Measurements from ENCODE around the gene PARVG. TPM values are rescaled to one million over a fixed set of nuclear protein-coding genes. Genes with fewer than 3 reads are reported as not detected.

The PARVG gene
- total RNA-seq, 2 donors from 2014 or later: 55.5 to 85.1 TPM

DNA sequence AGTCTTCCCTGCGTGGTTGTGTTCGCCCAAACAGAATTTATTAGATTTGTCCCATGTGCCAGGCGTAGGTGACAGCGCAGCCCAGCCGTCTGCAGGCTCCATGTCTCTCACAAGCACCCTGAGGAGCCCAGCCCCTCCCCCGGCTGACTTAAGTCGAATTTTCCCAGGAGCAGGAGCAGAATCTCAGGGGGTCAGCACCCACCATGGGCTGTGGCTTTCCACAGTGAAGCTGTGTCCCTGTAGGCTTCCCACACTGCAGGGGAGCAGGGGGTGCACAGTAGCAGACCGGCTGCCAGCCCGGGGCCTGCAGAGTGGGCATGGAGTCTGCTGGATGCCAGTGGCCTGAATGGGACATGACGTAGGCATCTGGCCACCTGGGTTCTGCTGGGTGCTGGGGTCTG lies 16.0 kb downstream of the PARVG start:
- no peak for DNase-seq (ENCODE audit: low spot score in 2 of 2)
- H3K36me3 Mint-ChIP-seq: peaks cover 14 to 20% of the 10 kb centered on the region in 2 donors
- H3K9me3 Mint-ChIP-seq: no peaks in the 10 kb centered on the region

DNA sequence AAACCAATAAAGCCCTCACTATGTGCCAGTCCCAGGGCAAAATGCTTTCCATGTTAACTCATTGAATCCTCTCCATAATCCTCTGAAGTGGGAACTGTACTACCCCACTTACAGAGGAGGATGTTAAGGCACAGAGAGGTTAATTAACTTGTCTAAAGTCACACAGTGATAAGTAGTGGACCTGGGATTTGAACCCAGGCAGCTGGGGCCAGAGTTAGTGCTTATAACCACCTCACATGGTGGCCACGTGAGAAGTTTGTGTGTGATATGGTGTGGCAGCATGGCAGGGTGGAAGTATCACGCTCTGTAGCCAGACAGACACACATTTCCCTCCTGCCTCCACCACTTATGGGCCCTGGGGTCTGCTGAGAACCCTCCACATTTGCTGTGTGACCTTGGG lies 16.5 kb downstream of the PARVG start:
- Mint-ChIP-seq H3K36me3 (peaks cover 14 to 18% of the 10 kb centered on the region in 2 donors), H3K9me3 (no peaks in the 10 kb centered on the region), H3K27ac (no peak overlapping the region)
- ATAC-seq (no peak), DNase-seq (ENCODE audit: low spot score in 2 of 2) (no peak)

More for the DNA sequence above, 16.0 kb downstream of the PARVG start:
- no peak for ATAC-seq
- no peak overlapping the region for H3K27ac Mint-ChIP-seq

DNA sequence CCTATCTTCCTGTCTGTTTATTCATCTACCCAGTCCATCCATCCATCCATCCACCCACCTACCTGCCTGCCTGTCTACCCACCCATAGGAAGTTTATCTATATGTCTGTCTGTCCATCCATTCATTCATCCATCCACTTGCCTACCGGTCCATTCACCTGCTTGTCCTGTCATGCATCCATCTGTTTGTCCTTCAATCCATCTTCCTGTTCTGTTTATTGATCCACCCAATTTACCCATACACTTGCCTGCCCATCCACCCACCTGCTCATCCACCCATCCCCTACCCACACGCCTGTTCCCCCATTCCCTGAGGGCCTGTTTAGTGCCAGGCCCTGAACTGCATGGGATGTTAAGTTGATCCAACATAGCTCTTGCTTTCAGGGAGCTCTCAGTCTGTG lies 18.4 kb downstream of the PARVG start:
- Mint-ChIP-seq H3K9me3 (no peaks in the 10 kb centered on the region), H3K27ac (peak overlapping the region in 1 of 2 donors; percentile 34), H3K36me3 (peaks cover 3 to 5% of the 10 kb centered on the region in 2 donors)
- DNase-seq (ENCODE audit: low spot score in 2 of 2) (no peak), ATAC-seq (no peak)

DNA sequence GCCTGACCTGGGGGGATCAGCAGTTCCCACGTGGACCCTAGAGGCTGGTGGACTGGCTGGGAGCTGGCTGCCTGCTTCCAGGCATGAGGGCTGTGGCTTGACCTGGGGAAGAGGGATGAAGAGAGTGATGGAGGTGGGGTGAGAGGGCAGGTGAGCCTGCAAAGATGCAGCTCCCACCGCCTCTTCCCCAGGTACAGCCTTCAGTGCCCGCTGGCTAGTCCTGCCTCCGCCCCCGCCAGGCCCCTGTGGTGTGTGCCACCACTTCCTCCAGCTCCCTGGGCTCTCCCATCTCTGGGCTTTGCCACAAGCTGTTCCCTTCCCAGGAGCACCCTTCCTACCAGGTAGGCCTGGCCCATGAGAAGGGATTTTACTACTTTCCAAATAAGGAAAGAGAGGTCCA lies 19.1 kb downstream of the PARVG start:
- H3K27ac Mint-ChIP-seq: peak overlapping the region in 1 of 2 donors; percentile 34
- no peaks in the 10 kb centered on the region for H3K9me3 Mint-ChIP-seq
- DNase-seq (ENCODE audit: low spot score in 2 of 2) (no peak), ATAC-seq (no peak)
- H3K36me3 Mint-ChIP-seq: no peaks in the 10 kb centered on the region

GRCh38 chr22:44200451-44200850 lies 19.7 kb downstream of the PARVG start:
- Mint-ChIP-seq H3K27ac (peak overlapping the region in 1 of 2 donors; percentile 39), H3K36me3 (no peaks in the 10 kb centered on the region), H3K9me3 (no peaks in the 10 kb centered on the region)
- no peak for DNase-seq (ENCODE audit: low spot score in 2 of 2)
- no peak for ATAC-seq

DNA sequence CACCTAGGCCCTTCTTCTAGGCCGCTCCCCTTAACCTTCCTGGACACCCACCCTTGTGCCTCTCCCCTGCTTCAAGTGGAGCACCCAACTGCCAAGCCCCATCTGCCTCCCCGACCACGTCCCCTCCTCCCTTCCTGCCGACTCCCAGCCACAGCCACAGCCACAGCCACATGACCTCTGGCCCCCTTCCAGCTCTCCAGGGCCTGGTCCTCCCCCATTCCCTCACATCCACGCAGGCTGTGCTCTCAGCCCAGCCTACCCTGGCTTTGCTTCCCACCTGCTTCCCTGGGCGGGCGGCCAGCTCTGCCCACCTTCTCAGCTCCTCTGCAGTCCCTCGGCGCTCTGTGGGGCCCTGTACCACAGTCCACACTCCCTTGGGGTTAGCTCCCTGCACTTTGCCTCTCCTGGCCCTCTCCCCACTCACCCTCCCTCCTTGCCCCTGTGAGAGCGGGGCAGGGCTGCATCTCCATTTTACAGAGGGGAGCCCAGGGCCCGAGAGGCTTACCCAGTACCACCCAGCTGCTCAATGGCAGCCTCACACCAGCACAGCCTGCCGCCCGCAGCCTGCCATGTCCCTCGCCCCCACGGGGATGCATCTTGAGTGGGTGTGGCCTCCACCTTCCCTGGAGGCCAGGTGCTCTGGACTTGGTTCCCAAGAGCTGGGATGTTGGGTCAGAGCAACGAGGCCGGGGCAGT lies 20.3 kb downstream of the PARVG start:
- H3K27ac Mint-ChIP-seq: peak overlapping the region; percentile 39 to 44

GRCh38 chr22:44201665-44202064 lies 20.9 kb downstream of the PARVG start:
- no peak for DNase-seq (ENCODE audit: low spot score in 2 of 2)
- ATAC-seq: no peak
- Mint-ChIP-seq H3K27ac (no peak overlapping the region), H3K36me3 (no peaks in the 10 kb centered on the region), H3K9me3 (no peaks in the 10 kb centered on the region)

More for the DNA sequence above, 20.3 kb downstream of the PARVG start:
- no peak for ATAC-seq
- no peaks in the 10 kb centered on the region for H3K9me3 Mint-ChIP-seq
- H3K36me3 Mint-ChIP-seq: no peaks in the 10 kb centered on the region
- no peak for DNase-seq (ENCODE audit: low spot score in 2 of 2)

GRCh38 chr22:44202261-44202789 lies 21.6 kb downstream of the PARVG start:
- no peaks in the 10 kb centered on the region for H3K9me3 Mint-ChIP-seq
- ATAC-seq (no peak), DNase-seq (ENCODE audit: low spot score in 2 of 2) (no peak)
- H3K36me3 Mint-ChIP-seq: no peaks in the 10 kb centered on the region
- no peak overlapping the region for H3K27ac Mint-ChIP-seq

GRCh38 chr22:44203203-44203602 lies 22.5 kb downstream of the PARVG start:
- Mint-ChIP-seq H3K9me3 (peaks cover 0 to 3% of the 10 kb centered on the region in 2 donors), H3K27ac (peak overlapping the region in 1 of 2 donors; percentile 14), H3K36me3 (peaks cover 0 to 5% of the 10 kb centered on the region in 2 donors)
- DNase-seq (ENCODE audit: low spot score in 2 of 2): no peak
- ATAC-seq: no peak

DNA sequence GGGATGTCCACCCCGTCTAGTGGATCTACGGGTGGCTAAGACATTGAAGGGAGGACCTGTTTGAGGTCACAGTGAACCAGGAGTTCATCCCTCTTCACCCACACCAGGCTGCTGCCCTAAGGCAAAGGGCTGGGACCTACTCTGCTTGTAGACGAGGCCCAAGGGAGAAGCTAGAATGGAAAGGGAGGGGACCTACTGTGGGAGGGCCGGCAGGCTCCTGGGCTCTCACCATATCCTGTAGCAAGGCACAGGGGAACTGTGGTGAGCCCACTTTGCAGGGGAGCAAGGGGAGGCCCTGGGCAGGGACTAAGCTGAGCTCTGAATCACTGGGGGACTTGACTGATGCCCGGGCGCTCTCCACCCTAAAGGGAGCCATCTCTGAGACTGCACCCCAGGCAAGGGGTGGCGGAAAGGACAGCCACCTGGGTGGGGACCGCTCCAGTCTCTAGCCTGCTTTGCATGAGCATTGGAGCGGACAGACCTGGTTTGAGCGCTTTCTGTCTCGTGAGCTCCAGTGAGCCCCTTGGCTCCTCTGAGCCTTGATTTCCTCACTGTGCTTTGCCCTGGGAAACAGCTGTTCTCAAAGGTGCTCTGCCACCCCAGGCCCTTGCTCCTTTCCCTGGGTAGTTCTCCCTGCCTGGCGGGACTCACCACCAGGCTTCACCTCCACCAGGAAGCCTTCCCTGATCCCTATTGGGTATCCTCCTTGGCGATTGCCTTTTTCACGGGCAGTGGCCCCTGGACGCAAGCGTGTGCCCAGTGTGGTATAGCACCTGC lies 24.2 kb downstream of the PARVG start:
- DNase-seq (ENCODE audit: low spot score in 2 of 2) (peak in 1 of 2 donors; percentile 42), ATAC-seq (no peak)
- peaks cover 6 to 14% of the 10 kb centered on the region in 2 donors for H3K36me3 Mint-ChIP-seq
- peaks cover 8 to 9% of the 10 kb centered on the region in 2 donors for H3K9me3 Mint-ChIP-seq
- H3K27ac Mint-ChIP-seq: peak overlapping the region; percentile 64 to 77

- H3K27ac Mint-ChIP-seq: peak overlapping the region in 1 of 2 donors; percentile 77
- no peak for ATAC-seq
- peaks cover 9 to 15% of the 10 kb centered on the region in 2 donors for H3K36me3 Mint-ChIP-seq
- DNase-seq (ENCODE audit: low spot score in 2 of 2): peak in 1 of 2 donors; percentile 44
- H3K9me3 Mint-ChIP-seq: peaks cover 8 to 13% of the 10 kb centered on the region in 2 donors
Observed at GRCh38 chr22:44205516-44206329, 25.0 kb downstream of the PARVG start.

- Mint-ChIP-seq H3K27ac (peak overlapping the region in 1 of 2 donors; percentile 81), H3K9me3 (peaks cover 8 to 18% of the 10 kb centered on the region in 2 donors), H3K36me3 (peaks cover 9 to 19% of the 10 kb centered on the region in 2 donors)
- peak in 1 of 2 donors; percentile 41 for DNase-seq (ENCODE audit: low spot score in 2 of 2)
- ATAC-seq: no peak
Observed at GRCh38 chr22:44206330-44206645, 25.6 kb downstream of the PARVG start.

GRCh38 chr22:44206696-44207095 lies 26.0 kb downstream of the PARVG start:
- Mint-ChIP-seq H3K9me3 (peaks cover 8 to 19% of the 10 kb centered on the region in 2 donors), H3K27ac (peak overlapping the region in 1 of 2 donors; percentile 81), H3K36me3 (peaks cover 9 to 21% of the 10 kb centered on the region in 2 donors)
- no peak for DNase-seq (ENCODE audit: low spot score in 2 of 2)
- ATAC-seq: no peak

GRCh38 chr22:44207173-44207980 lies 26.7 kb downstream of the PARVG start:
- Mint-ChIP-seq H3K36me3 (peaks cover 9 to 21% of the 10 kb centered on the region in 2 donors), H3K9me3 (peaks cover 8 to 19% of the 10 kb centered on the region in 2 donors), H3K27ac (peak overlapping the region in 1 of 2 donors; percentile 35)
- ATAC-seq (no peak), DNase-seq (ENCODE audit: low spot score in 2 of 2) (no peak)

DNA sequence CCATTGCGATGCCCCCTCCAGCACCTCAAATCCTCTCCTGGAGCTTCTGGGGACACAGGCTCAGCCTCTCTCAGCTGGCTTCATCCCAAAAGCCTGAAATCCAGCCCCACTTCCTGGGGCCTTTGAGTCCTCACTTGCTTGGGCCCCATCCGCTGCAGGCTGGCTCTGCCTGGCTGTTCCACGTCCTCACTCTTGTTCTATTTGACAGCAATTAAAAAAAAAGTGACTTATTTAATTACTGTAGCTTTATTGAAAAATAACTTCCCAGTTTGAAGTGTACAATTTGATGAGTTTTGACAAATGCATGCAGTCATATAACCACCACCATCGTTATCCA lies 27.2 kb downstream of the PARVG start:
- Mint-ChIP-seq H3K9me3 (peaks cover 8 to 19% of the 10 kb centered on the region in 2 donors), H3K36me3 (peaks cover 9 to 21% of the 10 kb centered on the region in 2 donors), H3K27ac (peak overlapping the region in 1 of 2 donors; percentile 35)
- DNase-seq (ENCODE audit: low spot score in 2 of 2) (no peak), ATAC-seq (no peak)

- Mint-ChIP-seq H3K27ac (no peak overlapping the region), H3K36me3 (peaks cover 9 to 21% of the 10 kb centered on the region in 2 donors), H3K9me3 (peaks cover 8 to 19% of the 10 kb centered on the region in 2 donors)
- no peak for DNase-seq (ENCODE audit: low spot score in 2 of 2)
- ATAC-seq: no peak
Observed at GRCh38 chr22:44209343-44209742, 28.6 kb downstream of the PARVG start.
